Suppressor macrophage treated with lipopolysaccharide for 1 hour (primary cell): ENCODE data around the gene BCAP31.
A peak's percentile ranks its signal among the peaks of the same experiment; 100 is the strongest.
"Not testable (repeated sequence)": the region's sequence is repeated elsewhere in the genome, so short reads cannot be mapped to it uniquely, and the experiment has no call there.

Experiments
- DNase-seq, 3 donors: peaks; one replicate each; pipeline ENCODE4 v3.0.0-alpha.2; 2020 to 2022

The BCAP31 gene

DNA sequence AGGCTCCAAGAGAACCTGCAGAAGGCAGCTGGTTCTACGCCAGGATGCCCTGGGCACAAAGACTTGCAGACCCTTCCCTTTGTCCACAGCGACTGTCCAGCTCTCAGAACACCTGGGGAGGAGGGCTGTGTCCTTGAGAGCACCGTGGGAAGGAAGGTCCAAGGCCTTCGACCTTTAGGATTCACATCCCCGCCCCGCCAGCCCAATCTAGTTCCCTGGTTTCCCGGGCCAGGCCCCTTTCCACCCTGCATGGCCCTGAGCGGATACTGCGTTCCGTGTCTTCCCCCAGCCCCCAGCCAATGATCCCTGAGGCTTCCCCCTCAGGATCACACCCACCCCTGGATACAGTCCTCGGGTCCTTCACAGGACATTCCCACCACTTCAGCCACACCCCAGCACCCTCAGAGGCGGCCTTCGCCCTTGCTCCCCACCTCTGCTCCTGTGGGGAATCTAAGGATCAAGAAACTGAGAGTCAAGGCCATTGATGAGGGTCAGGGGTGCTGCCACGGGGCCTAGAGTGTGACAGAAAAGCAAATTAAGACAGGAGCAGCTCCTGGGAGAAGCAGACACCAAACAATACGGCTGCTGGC lies 9.6 kb upstream of the BCAP31 start:
- DNase-seq = no peak

DNA sequence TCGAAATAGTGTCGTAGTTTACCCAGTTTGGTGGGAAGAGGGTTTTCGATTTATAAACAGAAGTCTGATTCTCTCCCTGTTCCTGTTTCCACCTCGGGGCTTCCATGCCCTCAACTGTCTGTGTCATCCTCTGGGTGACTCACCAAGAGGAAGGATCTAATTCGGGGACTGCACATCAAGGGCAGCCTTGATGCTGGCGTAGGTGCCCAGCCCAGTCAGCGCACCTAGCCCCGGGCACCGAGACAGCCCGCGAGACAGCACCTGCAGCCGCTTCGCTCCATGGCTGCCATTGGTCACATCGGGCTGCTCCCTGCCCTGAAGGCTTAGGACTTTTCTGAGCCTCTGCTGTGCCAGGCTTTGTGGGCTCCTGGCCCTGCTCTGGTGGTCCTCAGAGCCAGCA lies 8.2 kb upstream of the BCAP31 start:
- peak; percentile 86 to 93 (median 90) for DNase-seq

GRCh38 chrX:153731845-153732215 lies 7.6 kb upstream of the BCAP31 start:
- DNase-seq = no peak

GRCh38 chrX:153731117-153731844 lies 7.1 kb upstream of the BCAP31 start:
- peak; percentile 52 to 75 (median 59) for DNase-seq

GRCh38 chrX:153730115-153730514 lies 5.9 kb upstream of the BCAP31 start:
- DNase-seq = not testable (repeated sequence)

- DNase-seq = no peak
These were observed 4.9 kb upstream of the BCAP31 start for GRCh38 chrX:153728951-153729631.

DNA sequence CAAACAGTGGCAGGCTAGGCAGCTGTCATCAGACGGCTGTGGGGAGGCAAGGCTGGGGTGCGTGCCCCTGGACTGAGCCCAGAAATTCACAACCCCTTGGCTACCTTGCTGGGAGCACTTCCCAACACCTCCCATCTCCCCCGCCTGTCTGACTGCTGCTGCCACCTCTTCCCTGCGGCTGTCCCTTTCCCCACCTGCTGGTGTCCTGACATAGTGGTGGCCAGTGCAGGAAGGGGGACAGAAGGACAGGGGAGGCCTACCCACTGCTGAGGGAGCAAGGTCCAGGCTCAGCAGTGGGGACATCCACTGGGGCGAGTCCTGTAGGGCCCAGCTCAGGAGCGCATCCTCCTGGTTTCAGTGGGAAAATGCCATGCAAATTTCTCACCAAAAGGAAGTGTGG lies 3.9 kb upstream of the BCAP31 start:
- DNase-seq = no peak

GRCh38 chrX:153727123-153727931 lies 3.1 kb upstream of the BCAP31 start:
- peak in 2 of 3 donors; percentile 24 to 27 for DNase-seq

- peak; percentile 70 to 83 (median 80) for DNase-seq
These were observed 2.3 kb upstream of the BCAP31 start for GRCh38 chrX:153726286-153727122.

- no peak for DNase-seq
These were observed 1.7 kb upstream of the BCAP31 start for GRCh38 chrX:153725832-153726285.

GRCh38 chrX:153725039-153725831 lies 1.0 kb upstream of the BCAP31 start:
- DNase-seq = no peak

DNA sequence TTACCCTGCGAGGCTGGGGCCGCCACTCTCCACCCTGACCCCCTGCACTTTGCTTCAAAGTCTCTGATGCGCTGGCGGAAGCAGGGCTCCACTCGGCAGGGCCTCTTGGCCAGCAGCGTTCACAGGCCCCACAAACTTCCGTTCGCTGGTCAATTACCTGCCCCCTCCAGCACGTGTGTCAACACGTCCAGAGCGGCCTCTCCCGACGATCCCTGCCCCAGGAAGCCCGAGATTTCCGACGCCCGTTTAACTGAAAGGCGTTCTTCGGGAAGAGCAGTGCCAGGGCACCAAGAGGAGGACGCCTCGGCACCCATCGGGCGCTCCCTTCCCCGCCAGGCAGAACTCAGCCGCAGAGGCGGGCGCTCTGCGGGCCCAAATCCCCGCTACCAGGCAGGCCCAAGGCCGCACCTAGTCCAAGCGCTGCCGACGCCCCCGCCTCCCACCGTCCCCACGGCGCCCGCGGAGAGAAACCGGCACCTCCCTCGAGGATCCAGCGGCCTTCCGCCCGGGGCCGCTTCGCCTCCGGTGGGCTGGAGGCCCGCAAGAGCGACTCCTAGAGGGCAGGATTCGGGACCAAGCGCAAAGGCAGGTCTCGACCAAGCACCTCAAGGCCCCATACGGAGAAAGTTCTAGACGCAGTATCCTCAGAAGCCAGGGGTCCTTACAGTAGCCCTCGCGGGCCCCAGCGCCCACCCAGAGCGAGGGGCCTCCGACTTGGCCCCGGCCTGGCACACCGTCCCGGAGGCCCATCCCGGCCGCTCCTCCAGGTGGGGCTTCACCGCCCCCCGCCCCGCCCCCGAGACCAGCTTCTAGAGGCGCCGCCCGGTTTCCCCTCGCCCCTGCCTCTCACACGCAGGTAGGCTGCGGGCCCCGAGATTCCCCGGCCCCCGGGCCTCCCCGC lies 586 bp downstream of the BCAP31 start:
- DNase-seq = peak; percentile 39 to 58 (median 42)

- DNase-seq = peak; percentile 90 to 94 (median 91)
These were observed 1.4 kb downstream of the BCAP31 start for GRCh38 chrX:153722704-153723350.

GRCh38 chrX:153719701-153720100 lies 4.5 kb downstream of the BCAP31 start:
- no peak for DNase-seq

GRCh38 chrX:153719238-153719637 lies 4.9 kb downstream of the BCAP31 start:
- DNase-seq = no peak

- DNase-seq = no peak
These were observed 6.7 kb downstream of the BCAP31 start for GRCh38 chrX:153717445-153717844.

GRCh38 chrX:153714256-153714655 lies 9.9 kb downstream of the BCAP31 start:
- peak in 2 of 3 donors; percentile 33 for DNase-seq

- DNase-seq = no peak
These were observed 14.2 kb downstream of the BCAP31 start for GRCh38 chrX:153709726-153710674.
